ENCODE results near the gene RTEL1. TPM values are rescaled to one million over a fixed set of nuclear protein-coding genes. Genes with fewer than 3 reads are reported as not detected.
"Not testable (repeated sequence)": the region's sequence is repeated elsewhere in the genome, so short reads cannot be mapped to it uniquely, and the experiment has no call there.

The RTEL1 gene
- total RNA-seq, 1 experiment from 2014 or later = 25.6 TPM

GRCh38 chr20:63624486-63624885, 33.6 kb upstream of the RTEL1 start:
- Histone ChIP-seq H3K36me3 (no peaks in the 10 kb centered on the region), H3K27me3 (no peaks in the 10 kb centered on the region), H3K9me3 (replicated peaks) (no peaks in the 10 kb centered on the region), H3K27ac (no peak overlapping the region), H3K4me1 (peaks cover 9% of the 10 kb centered on the region), H3K4me3 (no peak overlapping the region)
- DNase-seq = peak in 1 of 2 experiments; percentile 44

- H3K4me3 ChIP-seq = peak overlapping the region; percentile 95
- peak overlapping the region; percentile 95 for H3K27ac ChIP-seq
- H3K36me3 ChIP-seq = no peaks in the 10 kb centered on the region
- H3K9me3 ChIP-seq (replicated peaks) = no peaks in the 10 kb centered on the region
- no peaks in the 10 kb centered on the region for H3K27me3 ChIP-seq
- peak; percentile 81 for DNase-seq
- H3K4me1 ChIP-seq = peaks cover 13% of the 10 kb centered on the region
Observed at GRCh38 chr20:63625771-63626423, 32.2 kb upstream of the RTEL1 start.

- Histone ChIP-seq H3K27me3 (no peaks in the 10 kb centered on the region), H3K36me3 (no peaks in the 10 kb centered on the region), H3K4me1 (peaks cover 13% of the 10 kb centered on the region), H3K27ac (peak within 1 kb of the TSS; percentile 95), H3K9me3 (replicated peaks) (no peaks in the 10 kb centered on the region), H3K4me3 (peak within 1 kb of the TSS; percentile 95)
- peak; percentile 89 to 93 for DNase-seq
Observed at GRCh38 chr20:63626424-63627128, 31.5 kb upstream of the RTEL1 start, which contains the start of gene GMEB2. TSS of gene GMEB2 (minus strand) at chr20:63627101. CDS start at chr20:63619397, 7,704 bp downstream.

GRCh38 chr20:63627129-63627750, 30.9 kb upstream of the RTEL1 start:
- peak overlapping the region; percentile 95 for H3K4me3 ChIP-seq
- DNase-seq = peak; percentile 99 to 100
- no peaks in the 10 kb centered on the region for H3K9me3 ChIP-seq (replicated peaks)
- no peaks in the 10 kb centered on the region for H3K36me3 ChIP-seq
- H3K27ac ChIP-seq = peak overlapping the region; percentile 60
- H3K27me3 ChIP-seq = no peaks in the 10 kb centered on the region
- H3K4me1 ChIP-seq = peaks cover 13% of the 10 kb centered on the region

- H3K4me3 ChIP-seq = peak overlapping the region; percentile 95
- H3K27me3 ChIP-seq = no peaks in the 10 kb centered on the region
- DNase-seq = no peak
- no peaks in the 10 kb centered on the region for H3K36me3 ChIP-seq
- no peak overlapping the region for H3K27ac ChIP-seq
- H3K4me1 ChIP-seq = peaks cover 13% of the 10 kb centered on the region
- no peaks in the 10 kb centered on the region for H3K9me3 ChIP-seq (replicated peaks)
Observed at GRCh38 chr20:63627751-63628245, 30.3 kb upstream of the RTEL1 start.

GRCh38 chr20:63628246-63628975, 29.7 kb upstream of the RTEL1 start:
- Histone ChIP-seq H3K27me3 (no peaks in the 10 kb centered on the region), H3K4me1 (peaks cover 13% of the 10 kb centered on the region), H3K9me3 (replicated peaks) (no peaks in the 10 kb centered on the region), H3K36me3 (no peaks in the 10 kb centered on the region), H3K4me3 (no peak overlapping the region), H3K27ac (no peak overlapping the region)
- no peak for DNase-seq

- not testable (repeated sequence) for H3K4me1 ChIP-seq; H3K27ac ChIP-seq; H3K9me3 ChIP-seq (replicated peaks); H3K36me3 ChIP-seq; H3K27me3 ChIP-seq; H3K4me3 ChIP-seq; DNase-seq
Observed at GRCh38 chr20:63630956-63631355, 27.2 kb upstream of the RTEL1 start.

GRCh38 chr20:63631426-63631825, 26.7 kb upstream of the RTEL1 start:
- not testable (repeated sequence) for H3K27me3 ChIP-seq

GRCh38 chr20:63633732-63634131, 24.4 kb upstream of the RTEL1 start:
- no peaks in the 10 kb centered on the region for H3K9me3 ChIP-seq (replicated peaks)
- H3K4me1 ChIP-seq = peaks cover 9% of the 10 kb centered on the region
- DNase-seq = no peak
- H3K36me3 ChIP-seq = no peaks in the 10 kb centered on the region
- no peaks in the 10 kb centered on the region for H3K27me3 ChIP-seq
- H3K27ac ChIP-seq = no peak overlapping the region
- H3K4me3 ChIP-seq = no peak overlapping the region

More at GRCh38 chr20:63631426-63631825, 26.7 kb upstream of the RTEL1 start:
- H3K9me3 ChIP-seq (replicated peaks); DNase-seq; H3K4me1 ChIP-seq; H3K27ac ChIP-seq; H3K4me3 ChIP-seq; H3K36me3 ChIP-seq: not testable (repeated sequence)

- Histone ChIP-seq H3K9me3 (replicated peaks) (no peaks in the 10 kb centered on the region), H3K27me3 (no peaks in the 10 kb centered on the region), H3K36me3 (no peaks in the 10 kb centered on the region), H3K4me1 (no peaks in the 10 kb centered on the region), H3K27ac (no peak overlapping the region), H3K4me3 (no peak overlapping the region)
- no peak for DNase-seq
Observed at GRCh38 chr20:63635431-63636141, 22.5 kb upstream of the RTEL1 start.

- Histone ChIP-seq H3K27ac (no peak overlapping the region), H3K27me3 (no peaks in the 10 kb centered on the region), H3K36me3 (no peaks in the 10 kb centered on the region), H3K4me1 (no peaks in the 10 kb centered on the region), H3K9me3 (replicated peaks) (no peaks in the 10 kb centered on the region), H3K4me3 (no peak overlapping the region)
- DNase-seq = no peak
Observed at GRCh38 chr20:63636752-63637628, 21.1 kb upstream of the RTEL1 start.

GRCh38 chr20:63639093-63639975, 18.8 kb upstream of the RTEL1 start:
- no peak for DNase-seq
- Histone ChIP-seq H3K4me1 (no peaks in the 10 kb centered on the region), H3K36me3 (no peaks in the 10 kb centered on the region), H3K27me3 (no peaks in the 10 kb centered on the region), H3K27ac (no peak overlapping the region), H3K9me3 (replicated peaks) (no peaks in the 10 kb centered on the region), H3K4me3 (no peak overlapping the region)

GRCh38 chr20:63640086-63640485, 18.0 kb upstream of the RTEL1 start:
- Histone ChIP-seq H3K4me3 (no peak overlapping the region), H3K36me3 (no peaks in the 10 kb centered on the region), H3K27ac (no peak overlapping the region), H3K4me1 (no peaks in the 10 kb centered on the region), H3K9me3 (replicated peaks) (no peaks in the 10 kb centered on the region), H3K27me3 (no peaks in the 10 kb centered on the region)
- DNase-seq = no peak

Measured in SJCRH30 (cell line).